ENCODE results near the gene STXBP3.

The STXBP3 gene

DNA sequence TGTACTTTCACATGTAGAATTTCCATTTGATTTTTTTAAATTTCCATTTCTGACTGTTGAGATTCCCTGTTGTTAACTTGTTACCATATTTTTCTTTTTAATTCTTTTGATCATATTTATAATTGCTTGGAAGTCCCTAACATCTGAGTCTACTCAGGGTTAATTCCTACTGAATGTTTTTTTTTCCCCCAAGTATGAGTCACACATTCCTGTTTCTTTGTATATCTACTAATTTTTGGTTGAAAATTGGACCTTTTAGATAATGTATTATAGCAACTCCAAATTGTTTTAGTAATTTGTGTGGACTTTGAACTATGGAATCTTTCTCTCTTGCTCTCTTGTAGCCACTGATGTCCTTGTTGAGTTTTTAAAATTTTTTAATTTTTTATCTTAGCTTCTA lies 54.6 kb downstream of the STXBP3 start:
- no peak overlapping the region for H3K4me3 ChIP-seq (ENCODE audit: low read depth, low read length)
- TF ChIP-seq, protein P1, sequence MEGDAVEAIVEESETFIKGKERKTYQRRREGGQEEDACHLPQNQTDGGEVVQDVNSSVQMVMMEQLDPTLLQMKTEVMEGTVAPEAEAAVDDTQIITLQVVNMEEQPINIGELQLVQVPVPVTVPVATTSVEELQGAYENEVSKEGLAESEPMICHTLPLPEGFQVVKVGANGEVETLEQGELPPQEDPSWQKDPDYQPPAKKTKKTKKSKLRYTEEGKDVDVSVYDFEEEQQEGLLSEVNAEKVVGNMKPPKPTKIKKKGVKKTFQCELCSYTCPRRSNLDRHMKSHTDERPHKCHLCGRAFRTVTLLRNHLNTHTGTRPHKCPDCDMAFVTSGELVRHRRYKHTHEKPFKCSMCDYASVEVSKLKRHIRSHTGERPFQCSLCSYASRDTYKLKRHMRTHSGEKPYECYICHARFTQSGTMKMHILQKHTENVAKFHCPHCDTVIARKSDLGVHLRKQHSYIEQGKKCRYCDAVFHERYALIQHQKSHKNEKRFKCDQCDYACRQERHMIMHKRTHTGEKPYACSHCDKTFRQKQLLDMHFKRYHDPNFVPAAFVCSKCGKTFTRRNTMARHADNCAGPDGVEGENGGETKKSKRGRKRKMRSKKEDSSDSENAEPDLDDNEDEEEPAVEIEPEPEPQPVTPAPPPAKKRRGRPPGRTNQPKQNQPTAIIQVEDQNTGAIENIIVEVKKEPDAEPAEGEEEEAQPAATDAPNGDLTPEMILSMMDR (IDR thresholded peaks at IDR 0.05; ENCODE audit: low read depth, low read length, missing control alignments): no peak
- no peak for DNase-seq (ENCODE audit: low read depth)

- no peak overlapping the region for H3K4me3 ChIP-seq (ENCODE audit: low read depth, low read length)
- TF ChIP-seq, protein P1 (IDR thresholded peaks at IDR 0.05; ENCODE audit: low read depth, low read length, missing control alignments): no peak
- DNase-seq (ENCODE audit: low read depth): no peak
Observed at GRCh38 chr1:108803548-108803947, 57.1 kb downstream of the STXBP3 start.

DNA sequence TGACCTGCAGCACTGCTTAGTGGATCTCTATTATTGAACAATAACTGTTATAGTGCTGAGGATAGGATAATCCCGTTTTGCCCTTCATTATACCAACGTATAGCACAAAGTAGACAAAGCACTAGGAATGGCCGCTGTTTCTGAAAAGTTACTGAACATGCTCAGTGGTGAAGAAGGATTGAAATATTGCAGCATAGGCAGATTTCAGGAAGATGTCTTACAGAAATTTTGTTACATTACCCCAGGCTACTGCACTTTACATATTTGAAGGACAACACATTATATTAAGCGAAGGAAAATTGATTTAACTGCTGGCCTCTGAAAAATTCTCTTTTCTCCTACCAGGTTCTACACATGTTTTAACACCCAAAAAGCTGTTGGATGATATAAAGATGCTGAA lies 62.0 kb downstream of the STXBP3 start:
- no peak for DNase-seq (ENCODE audit: low read depth)
- H3K4me3 ChIP-seq (ENCODE audit: low read depth, low read length): no peak overlapping the region
- TF ChIP-seq, protein P1 (IDR thresholded peaks at IDR 0.05; ENCODE audit: low read depth, low read length, missing control alignments): no peak

DNA sequence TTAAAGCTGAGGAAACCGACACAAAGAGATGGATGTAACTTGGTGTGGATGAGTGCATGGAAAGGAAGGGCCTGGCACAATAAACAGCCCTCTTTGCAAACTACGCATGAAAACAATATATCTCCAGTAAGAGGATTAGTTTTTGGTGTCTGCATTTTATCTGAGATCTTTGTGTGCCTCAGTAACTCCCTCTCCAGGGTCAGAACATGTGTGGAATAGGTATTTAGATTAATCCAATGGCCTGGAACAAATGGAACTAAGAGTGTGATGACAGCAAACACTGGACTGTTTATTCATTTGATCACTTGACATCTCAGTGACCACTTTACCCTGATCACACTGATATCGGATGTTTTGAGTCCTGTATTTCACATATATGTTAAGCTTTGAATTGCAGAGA lies 65.1 kb downstream of the STXBP3 start:
- TF ChIP-seq, protein P1 (IDR thresholded peaks at IDR 0.05; ENCODE audit: low read depth, low read length, missing control alignments): no peak
- DNase-seq (ENCODE audit: low read depth): no peak
- H3K4me3 ChIP-seq (ENCODE audit: low read depth, low read length): no peak overlapping the region

GRCh38 chr1:108813326-108813725 lies 66.9 kb downstream of the STXBP3 start:
- TF ChIP-seq, protein P1 (IDR thresholded peaks at IDR 0.05; ENCODE audit: low read depth, low read length, missing control alignments): no peak
- no peak overlapping the region for H3K4me3 ChIP-seq (ENCODE audit: low read depth, low read length)
- DNase-seq (ENCODE audit: low read depth): no peak

DNA sequence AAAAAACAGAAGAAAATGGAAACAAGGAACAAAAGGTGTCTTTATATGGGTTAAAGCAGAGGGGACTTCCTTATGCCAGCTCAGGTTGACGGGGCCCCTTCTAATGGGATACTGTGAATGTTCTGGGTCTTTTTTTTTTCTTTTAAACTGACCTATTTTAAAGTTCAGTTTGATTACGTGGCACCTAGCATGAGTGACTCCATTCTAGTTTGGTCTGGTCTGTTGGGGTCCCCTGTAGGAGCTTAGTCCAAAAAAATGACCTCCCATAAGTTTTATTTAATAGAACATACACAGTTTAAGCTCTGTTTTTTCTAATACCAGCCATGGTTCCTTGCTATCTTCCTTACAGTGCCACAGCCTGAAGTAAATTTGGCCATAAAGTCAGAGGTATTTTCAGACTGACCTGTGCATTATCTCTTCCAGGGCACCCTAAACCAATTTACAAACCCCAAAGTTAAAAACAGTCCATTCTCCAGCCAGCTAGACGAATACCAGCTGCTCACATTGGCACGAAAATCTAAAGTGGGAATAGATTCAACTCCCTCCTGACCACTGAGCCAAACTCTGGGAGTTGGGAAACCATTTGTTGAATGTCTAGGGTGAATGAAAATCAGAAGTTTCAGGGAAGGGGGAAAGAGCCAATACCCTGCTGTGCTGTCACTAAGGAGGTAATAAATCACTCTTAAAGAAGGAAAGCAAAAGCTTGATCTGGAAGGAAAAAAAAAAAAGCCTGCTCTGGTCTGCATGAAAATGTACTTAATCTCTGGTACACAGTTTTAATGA lies 68.1 kb downstream of the STXBP3 start:
- no peak overlapping the region for H3K4me3 ChIP-seq (ENCODE audit: low read depth, low read length)
- DNase-seq (ENCODE audit: low read depth): no peak
- TF ChIP-seq, protein P1 (IDR thresholded peaks at IDR 0.05; ENCODE audit: low read depth, low read length, missing control alignments): no peak

DNA sequence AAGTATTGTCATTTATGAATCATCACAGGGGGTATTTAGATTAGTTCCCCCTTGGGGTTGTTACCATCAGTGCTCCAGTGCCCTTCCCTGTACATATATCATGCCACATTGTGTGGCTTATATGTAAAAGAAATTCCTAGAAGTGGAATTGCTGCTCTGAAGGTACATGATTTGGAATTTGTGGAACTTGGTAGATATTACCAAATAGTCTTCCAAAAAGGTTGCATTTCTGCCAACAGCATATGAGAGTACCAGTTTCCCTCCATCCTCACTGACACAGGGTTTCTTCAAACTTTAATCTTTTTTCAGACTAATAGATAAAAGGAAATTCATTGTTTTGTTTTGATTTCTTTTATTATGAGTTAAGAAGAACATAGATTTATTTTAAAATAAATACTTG lies 69.1 kb downstream of the STXBP3 start:
- no peak overlapping the region for H3K4me3 ChIP-seq (ENCODE audit: low read depth, low read length)
- TF ChIP-seq, protein P1 (IDR thresholded peaks at IDR 0.05; ENCODE audit: low read depth, low read length, missing control alignments): no peak
- no peak for DNase-seq (ENCODE audit: low read depth)
